ENCODE data around the gene FNIP2.

Gene FNIP2

GRCh38 chr4:158810487-158811215 is 41.8 kb downstream of the FNIP2 start:
- TF ChIP-seq CTCF (conservative IDR thresholded peaks at IDR 0.05; ENCODE audit: low read depth, low read length), result no peak
- peak; percentile 99 for DNase-seq (ENCODE audit: low read depth)
- peak overlapping the region; percentile 28 for H3K4me3 ChIP-seq (ENCODE audit: low read length)

DNA sequence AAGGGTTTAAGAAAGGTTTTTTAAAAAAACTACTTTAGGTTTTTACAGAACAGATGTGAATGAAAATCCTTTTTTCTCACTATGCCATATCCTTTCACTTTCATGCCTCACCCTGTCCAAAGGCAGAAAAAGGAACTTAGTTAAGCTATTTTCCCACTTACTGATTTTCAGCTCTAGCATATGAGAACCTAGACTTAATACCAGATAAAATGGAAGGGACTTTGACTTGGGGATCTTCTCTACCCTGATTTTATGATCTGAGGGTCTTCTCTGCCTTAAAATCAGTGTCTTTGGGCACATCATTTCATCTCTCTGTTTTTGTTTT is 42.4 kb downstream of the FNIP2 start:
- H3K4me3 ChIP-seq (ENCODE audit: low read length), result no peak overlapping the region
- TF ChIP-seq CTCF (conservative IDR thresholded peaks at IDR 0.05; ENCODE audit: low read depth, low read length), result no peak
- DNase-seq (ENCODE audit: low read depth), result no peak

DNA sequence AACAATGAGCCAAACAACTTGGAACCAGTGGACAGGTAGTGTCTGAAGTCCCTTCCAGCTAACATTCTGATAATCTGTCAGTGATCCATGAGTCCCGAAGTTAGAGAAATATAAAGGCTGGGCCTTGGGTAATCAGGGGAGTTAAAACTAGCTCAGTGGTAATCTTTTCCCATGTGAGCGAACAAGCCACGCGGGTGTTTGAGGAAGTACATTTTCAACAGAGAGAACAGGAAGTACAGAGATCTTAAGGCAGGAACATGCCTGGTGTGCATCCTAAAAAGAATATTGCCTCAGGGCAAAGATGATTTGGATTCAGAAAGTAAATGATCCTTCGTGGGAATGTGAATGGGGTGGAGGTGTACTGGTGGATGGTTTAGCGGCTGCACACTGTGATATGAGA is 42.9 kb downstream of the FNIP2 start:
- DNase-seq (ENCODE audit: low read depth), result no peak
- no peak overlapping the region for H3K4me3 ChIP-seq (ENCODE audit: low read length)
- no peak for TF ChIP-seq CTCF (conservative IDR thresholded peaks at IDR 0.05; ENCODE audit: low read depth, low read length)

GRCh38 chr4:158812133-158812532 is 43.3 kb downstream of the FNIP2 start:
- DNase-seq (ENCODE audit: low read depth), result no peak
- no peak overlapping the region for H3K4me3 ChIP-seq (ENCODE audit: low read length)
- no peak for TF ChIP-seq CTCF (conservative IDR thresholded peaks at IDR 0.05; ENCODE audit: low read depth, low read length)

- H3K4me3 ChIP-seq (ENCODE audit: low read length), result no peak overlapping the region
- DNase-seq (ENCODE audit: low read depth), result no peak
- TF ChIP-seq CTCF (conservative IDR thresholded peaks at IDR 0.05; ENCODE audit: low read depth, low read length), result no peak
Observed at GRCh38 chr4:158812543-158812942, 43.7 kb downstream of the FNIP2 start.

DNA sequence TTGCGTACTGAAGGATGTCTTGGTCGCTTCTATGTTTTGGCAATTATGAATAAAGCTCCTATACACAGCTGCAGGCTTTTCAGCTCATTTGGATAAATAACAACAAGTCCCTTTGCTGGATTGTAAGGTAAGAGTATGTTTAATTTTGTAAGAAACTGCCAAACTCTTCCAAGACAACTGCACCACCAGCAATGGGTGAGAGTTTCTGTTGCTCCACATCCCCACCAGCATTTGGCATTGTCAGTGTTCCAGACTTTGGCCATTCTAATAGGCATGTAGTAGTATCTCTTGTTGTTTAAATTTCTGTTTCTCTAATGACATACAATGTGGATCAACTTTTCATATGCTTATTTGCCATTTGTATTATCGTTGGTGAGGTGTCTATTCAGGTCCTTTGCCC is 44.3 kb downstream of the FNIP2 start:
- no peak for DNase-seq (ENCODE audit: low read depth)
- no peak overlapping the region for H3K4me3 ChIP-seq (ENCODE audit: low read length)
- no peak for TF ChIP-seq CTCF (conservative IDR thresholded peaks at IDR 0.05; ENCODE audit: low read depth, low read length)

GRCh38 chr4:158814207-158814606 is 45.4 kb downstream of the FNIP2 start:
- DNase-seq (ENCODE audit: low read depth), result no peak
- TF ChIP-seq CTCF (conservative IDR thresholded peaks at IDR 0.05; ENCODE audit: low read depth, low read length), result no peak
- no peak overlapping the region for H3K4me3 ChIP-seq (ENCODE audit: low read length)

All from retinal pigment epithelial cell (primary cell).